WTC11 (cell line): ENCODE data around the gene RNF145. TPM values are rescaled to one million over a fixed set of nuclear protein-coding genes. Genes with fewer than 3 reads are reported as not detected.

Experiments used
- ATAC-seq: fragments of 200-7000 bp; cut with Tn5 transposase; 2 replicates; pipeline ENCODE4 v1.10.0; 2021; ENCODE audit warnings: mild to moderate bottlenecking, moderate library complexity
- CTCF ChIA-PET: fragments of 300-600 bp; sonication (Branson Sonifier 250); formaldehyde crosslinking; loops from one replicate; lab custom pipeline; 2021; ENCODE audit warnings: antibody characterized with exemption; lab: Charles Lee
- POLR2A ChIA-PET: fragments of 350-600 bp; sonication (Branson Sonifier 250); formaldehyde crosslinking; loops from one replicate; lab custom pipeline; 2021; ENCODE audit warnings: antibody characterized with exemption; lab: Charles Lee
- DNase-seq: peaks from one replicate; pipeline ENCODE4 v3.0.0; 2021; ENCODE audit warnings: low spot score
- H3K27ac Mint-ChIP-seq: 2 replicates; pipeline ENCODE4 v1.8.0; 2021; ENCODE audit warnings: mixed read lengths
- H3K27me3 Mint-ChIP-seq: 2 replicates; pipeline ENCODE4 v1.8.0; 2021; ENCODE audit warnings: low read depth, mild to moderate bottlenecking, moderate library complexity, mixed read lengths
- H3K36me3 Mint-ChIP-seq: 2 replicates; pipeline ENCODE4 v1.8.0; 2021; ENCODE audit warnings: mixed read lengths
- H3K4me1 Mint-ChIP-seq: 2 replicates; pipeline ENCODE4 v1.8.0; 2022; ENCODE audit warnings: mixed read lengths
- H3K4me3 Mint-ChIP-seq: 2 replicates; pipeline ENCODE4 v1.8.0; 2021; ENCODE audit warnings: mild to moderate bottlenecking, moderate library complexity, mixed read lengths
- H3K9me3 Mint-ChIP-seq: 2 replicates; pipeline ENCODE4 v1.8.0; 2021; ENCODE audit warnings: mixed read lengths
- CREB1 ChIP-seq: sonication (generic); formaldehyde crosslinking; IDR thresholded peaks from 2 replicates; pipeline ENCODE4 v1.8.0; 2023; ENCODE audit warnings: mild to moderate bottlenecking, missing genetic modification reagents
- CREM ChIP-seq: sonication (generic); formaldehyde crosslinking; IDR thresholded peaks from 2 replicates; pipeline ENCODE4 v1.8.1; 2022; ENCODE audit warnings: mild to moderate bottlenecking, missing genetic modification reagents, moderate library complexity
- GRHL2 ChIP-seq: fragments of 250-450 bp; sonication (Bioruptor Pico); IDR thresholded peaks from 2 replicates; pipeline ENCODE4 v1.8.0; 2022; ENCODE audit warnings: mild to moderate bottlenecking, moderate library complexity; ENCODE audit not compliant: insufficient replicate concordance, severe bottlenecking
- HMGA2 ChIP-seq: fragments of 250-450 bp; sonication (Bioruptor Pico); IDR thresholded peaks from 2 replicates; pipeline ENCODE4 v1.4.0; 2021; ENCODE audit warnings: mild to moderate bottlenecking, moderate library complexity
- IRF2 ChIP-seq: sonication (generic); formaldehyde crosslinking; IDR thresholded peaks from 2 replicates; pipeline ENCODE4 v1.8.0; 2022; ENCODE audit warnings: low read depth, missing genetic modification reagents, borderline replicate concordance
- JAZF1 ChIP-seq: fragments of 250-450 bp; sonication (Bioruptor Pico); IDR thresholded peaks from 2 replicates; pipeline ENCODE4 v1.9.0; 2021; ENCODE audit warnings: moderate library complexity, mild to moderate bottlenecking, inconsistent platforms
- MYBL2 ChIP-seq: sonication (generic); formaldehyde crosslinking; IDR thresholded peaks from 2 replicates; pipeline ENCODE4 v1.8.1; 2023; ENCODE audit warnings: mild to moderate bottlenecking, moderate library complexity, missing genetic modification reagents
- OVOL2 ChIP-seq: fragments of 250-450 bp; sonication (Bioruptor Pico); IDR thresholded peaks from 2 replicates; pipeline ENCODE4 v1.9.0; 2021; ENCODE audit warnings: mild to moderate bottlenecking, borderline replicate concordance
- ZNF396 ChIP-seq: fragments of 250-450 bp; sonication (Bioruptor Pico); IDR thresholded peaks from 2 replicates; pipeline ENCODE4 v1.8.0; 2021; ENCODE audit warnings: mild to moderate bottlenecking, moderate library complexity, borderline replicate concordance
- total RNA-seq: library from RNA; stranded (reverse); gene quantifications from 3 replicates; pipeline ENCODE4 v1.2.3, GENCODE V29; 2021
- TF ChIP-seq, protein P1 (sequence below): sonication (generic); formaldehyde crosslinking; IDR thresholded peaks from 2 replicates; pipeline ENCODE4 v1.8.1; 2023; ENCODE audit warnings: mild to moderate bottlenecking, missing genetic modification reagents
- TF ChIP-seq, protein P2 (sequence below): fragments of 250-450 bp; sonication (Bioruptor Pico); IDR thresholded peaks from 2 replicates; pipeline ENCODE4 v1.9.0; 2021; ENCODE audit warnings: mild to moderate bottlenecking, borderline replicate concordance
- TF ChIP-seq, protein P3 (sequence below): sonication (generic); formaldehyde crosslinking; IDR thresholded peaks from 2 replicates; pipeline ENCODE4 v1.8.1; 2023; ENCODE audit warnings: mild to moderate bottlenecking, moderate library complexity, missing genetic modification reagents
- TF ChIP-seq, protein P4 (sequence below): sonication (generic); formaldehyde crosslinking; IDR thresholded peaks from 2 replicates; pipeline ENCODE4 v1.8.1; 2023; ENCODE audit warnings: mild to moderate bottlenecking, missing genetic modification reagents, moderate library complexity
- TF ChIP-seq, protein P5 (sequence below): sonication (generic); formaldehyde crosslinking; conservative IDR thresholded peaks from 2 replicates; pipeline ENCODE4 v1.8.1; 2023; ENCODE audit warnings: mild to moderate bottlenecking, low read depth, missing genetic modification reagents, moderate library complexity
- TF ChIP-seq, protein P6 (sequence below): sonication (generic); formaldehyde crosslinking; IDR thresholded peaks from 2 replicates; pipeline ENCODE4 v1.8.0; 2022; ENCODE audit warnings: mild to moderate bottlenecking, missing genetic modification reagents
- TF ChIP-seq, protein P7 (sequence below): sonication (generic); formaldehyde crosslinking; IDR thresholded peaks from 2 replicates; pipeline ENCODE4 v1.8.0; 2022; ENCODE audit warnings: missing genetic modification reagents
- TF ChIP-seq, protein P8 (sequence below): fragments of 250-450 bp; sonication (Bioruptor Pico); IDR thresholded peaks from 2 replicates; pipeline ENCODE4 v2.1.2; 2022; ENCODE audit warnings: mild to moderate bottlenecking, moderate library complexity

Gene RNF145
- total RNA-seq, 1 experiment from 2014 or later: 76.8 TPM

DNA sequence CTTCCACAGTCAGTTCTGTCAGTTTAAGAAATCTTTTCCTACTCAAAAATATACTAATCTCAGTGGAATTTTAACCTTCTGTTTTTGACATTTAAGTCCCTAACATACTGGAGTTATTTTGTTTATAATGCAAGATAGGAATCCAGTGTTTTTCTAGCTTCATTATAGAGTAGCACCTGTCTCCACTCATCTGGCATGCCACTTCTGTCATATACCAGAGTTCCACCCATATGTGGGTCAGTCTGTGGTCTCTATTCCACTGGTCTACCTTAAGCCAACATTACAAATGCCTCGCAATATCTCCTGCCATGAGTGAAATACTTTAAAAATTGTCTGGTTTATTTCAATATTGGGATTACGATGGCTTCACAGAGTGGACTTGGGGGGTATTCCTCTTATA, 42.9 kb downstream of the RNF145 start:
- no peak for DNase-seq
- H3K4me3 Mint-ChIP-seq: no peak overlapping the region

More for the DNA sequence above, 42.9 kb downstream of the RNF145 start:
- no peak for ATAC-seq
- no peaks in the 10 kb centered on the region for H3K27me3 Mint-ChIP-seq
- CTCF ChIA-PET: no interaction called here
- POLR2A ChIA-PET: no interaction called here
- H3K27ac Mint-ChIP-seq: no peak overlapping the region
- H3K36me3 Mint-ChIP-seq: peaks cover 12% of the 10 kb centered on the region
- H3K9me3 Mint-ChIP-seq: no peaks in the 10 kb centered on the region
- peaks cover 5% of the 10 kb centered on the region for H3K4me1 Mint-ChIP-seq
- TF ChIP-seq, protein P1, sequence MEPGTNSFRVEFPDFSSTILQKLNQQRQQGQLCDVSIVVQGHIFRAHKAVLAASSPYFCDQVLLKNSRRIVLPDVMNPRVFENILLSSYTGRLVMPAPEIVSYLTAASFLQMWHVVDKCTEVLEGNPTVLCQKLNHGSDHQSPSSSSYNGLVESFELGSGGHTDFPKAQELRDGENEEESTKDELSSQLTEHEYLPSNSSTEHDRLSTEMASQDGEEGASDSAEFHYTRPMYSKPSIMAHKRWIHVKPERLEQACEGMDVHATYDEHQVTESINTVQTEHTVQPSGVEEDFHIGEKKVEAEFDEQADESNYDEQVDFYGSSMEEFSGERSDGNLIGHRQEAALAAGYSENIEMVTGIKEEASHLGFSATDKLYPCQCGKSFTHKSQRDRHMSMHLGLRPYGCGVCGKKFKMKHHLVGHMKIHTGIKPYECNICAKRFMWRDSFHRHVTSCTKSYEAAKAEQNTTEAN (CRISPR knock-in tag): no peak
- TF ChIP-seq JAZF1 (CRISPR knock-in tag): no peak
- no peak for TF ChIP-seq GRHL2 (CRISPR knock-in tag)
- TF ChIP-seq, protein P2, sequence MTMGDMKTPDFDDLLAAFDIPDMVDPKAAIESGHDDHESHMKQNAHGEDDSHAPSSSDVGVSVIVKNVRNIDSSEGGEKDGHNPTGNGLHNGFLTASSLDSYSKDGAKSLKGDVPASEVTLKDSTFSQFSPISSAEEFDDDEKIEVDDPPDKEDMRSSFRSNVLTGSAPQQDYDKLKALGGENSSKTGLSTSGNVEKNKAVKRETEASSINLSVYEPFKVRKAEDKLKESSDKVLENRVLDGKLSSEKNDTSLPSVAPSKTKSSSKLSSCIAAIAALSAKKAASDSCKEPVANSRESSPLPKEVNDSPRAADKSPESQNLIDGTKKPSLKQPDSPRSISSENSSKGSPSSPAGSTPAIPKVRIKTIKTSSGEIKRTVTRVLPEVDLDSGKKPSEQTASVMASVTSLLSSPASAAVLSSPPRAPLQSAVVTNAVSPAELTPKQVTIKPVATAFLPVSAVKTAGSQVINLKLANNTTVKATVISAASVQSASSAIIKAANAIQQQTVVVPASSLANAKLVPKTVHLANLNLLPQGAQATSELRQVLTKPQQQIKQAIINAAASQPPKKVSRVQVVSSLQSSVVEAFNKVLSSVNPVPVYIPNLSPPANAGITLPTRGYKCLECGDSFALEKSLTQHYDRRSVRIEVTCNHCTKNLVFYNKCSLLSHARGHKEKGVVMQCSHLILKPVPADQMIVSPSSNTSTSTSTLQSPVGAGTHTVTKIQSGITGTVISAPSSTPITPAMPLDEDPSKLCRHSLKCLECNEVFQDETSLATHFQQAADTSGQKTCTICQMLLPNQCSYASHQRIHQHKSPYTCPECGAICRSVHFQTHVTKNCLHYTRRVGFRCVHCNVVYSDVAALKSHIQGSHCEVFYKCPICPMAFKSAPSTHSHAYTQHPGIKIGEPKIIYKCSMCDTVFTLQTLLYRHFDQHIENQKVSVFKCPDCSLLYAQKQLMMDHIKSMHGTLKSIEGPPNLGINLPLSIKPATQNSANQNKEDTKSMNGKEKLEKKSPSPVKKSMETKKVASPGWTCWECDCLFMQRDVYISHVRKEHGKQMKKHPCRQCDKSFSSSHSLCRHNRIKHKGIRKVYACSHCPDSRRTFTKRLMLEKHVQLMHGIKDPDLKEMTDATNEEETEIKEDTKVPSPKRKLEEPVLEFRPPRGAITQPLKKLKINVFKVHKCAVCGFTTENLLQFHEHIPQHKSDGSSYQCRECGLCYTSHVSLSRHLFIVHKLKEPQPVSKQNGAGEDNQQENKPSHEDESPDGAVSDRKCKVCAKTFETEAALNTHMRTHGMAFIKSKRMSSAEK (CRISPR knock-in tag): no peak
- no peak for TF ChIP-seq CREM (CRISPR knock-in tag)
- TF ChIP-seq, protein P3, sequence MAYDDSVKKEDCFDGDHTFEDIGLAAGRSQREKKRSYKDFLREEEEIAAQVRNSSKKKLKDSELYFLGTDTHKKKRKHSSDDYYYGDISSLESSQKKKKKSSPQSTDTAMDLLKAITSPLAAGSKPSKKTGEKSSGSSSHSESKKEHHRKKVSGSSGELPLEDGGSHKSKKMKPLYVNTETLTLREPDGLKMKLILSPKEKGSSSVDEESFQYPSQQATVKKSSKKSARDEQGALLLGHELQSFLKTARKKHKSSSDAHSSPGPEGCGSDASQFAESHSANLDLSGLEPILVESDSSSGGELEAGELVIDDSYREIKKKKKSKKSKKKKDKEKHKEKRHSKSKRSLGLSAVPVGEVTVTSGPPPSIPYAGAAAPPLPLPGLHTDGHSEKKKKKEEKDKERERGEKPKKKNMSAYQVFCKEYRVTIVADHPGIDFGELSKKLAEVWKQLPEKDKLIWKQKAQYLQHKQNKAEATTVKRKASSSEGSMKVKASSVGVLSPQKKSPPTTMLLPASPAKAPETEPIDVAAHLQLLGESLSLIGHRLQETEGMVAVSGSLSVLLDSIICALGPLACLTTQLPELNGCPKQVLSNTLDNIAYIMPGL (CRISPR knock-in tag): no peak
- no peak for TF ChIP-seq OVOL2
- TF ChIP-seq ZNF396 (CRISPR knock-in tag): no peak
- TF ChIP-seq, protein P4, sequence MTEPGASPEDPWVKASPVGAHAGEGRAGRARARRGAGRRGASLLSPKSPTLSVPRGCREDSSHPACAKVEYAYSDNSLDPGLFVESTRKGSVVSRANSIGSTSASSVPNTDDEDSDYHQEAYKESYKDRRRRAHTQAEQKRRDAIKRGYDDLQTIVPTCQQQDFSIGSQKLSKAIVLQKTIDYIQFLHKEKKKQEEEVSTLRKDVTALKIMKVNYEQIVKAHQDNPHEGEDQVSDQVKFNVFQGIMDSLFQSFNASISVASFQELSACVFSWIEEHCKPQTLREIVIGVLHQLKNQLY (CRISPR knock-in tag): no peak
- TF ChIP-seq, protein P5, sequence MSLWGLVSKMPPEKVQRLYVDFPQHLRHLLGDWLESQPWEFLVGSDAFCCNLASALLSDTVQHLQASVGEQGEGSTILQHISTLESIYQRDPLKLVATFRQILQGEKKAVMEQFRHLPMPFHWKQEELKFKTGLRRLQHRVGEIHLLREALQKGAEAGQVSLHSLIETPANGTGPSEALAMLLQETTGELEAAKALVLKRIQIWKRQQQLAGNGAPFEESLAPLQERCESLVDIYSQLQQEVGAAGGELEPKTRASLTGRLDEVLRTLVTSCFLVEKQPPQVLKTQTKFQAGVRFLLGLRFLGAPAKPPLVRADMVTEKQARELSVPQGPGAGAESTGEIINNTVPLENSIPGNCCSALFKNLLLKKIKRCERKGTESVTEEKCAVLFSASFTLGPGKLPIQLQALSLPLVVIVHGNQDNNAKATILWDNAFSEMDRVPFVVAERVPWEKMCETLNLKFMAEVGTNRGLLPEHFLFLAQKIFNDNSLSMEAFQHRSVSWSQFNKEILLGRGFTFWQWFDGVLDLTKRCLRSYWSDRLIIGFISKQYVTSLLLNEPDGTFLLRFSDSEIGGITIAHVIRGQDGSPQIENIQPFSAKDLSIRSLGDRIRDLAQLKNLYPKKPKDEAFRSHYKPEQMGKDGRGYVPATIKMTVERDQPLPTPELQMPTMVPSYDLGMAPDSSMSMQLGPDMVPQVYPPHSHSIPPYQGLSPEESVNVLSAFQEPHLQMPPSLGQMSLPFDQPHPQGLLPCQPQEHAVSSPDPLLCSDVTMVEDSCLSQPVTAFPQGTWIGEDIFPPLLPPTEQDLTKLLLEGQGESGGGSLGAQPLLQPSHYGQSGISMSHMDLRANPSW (CRISPR knock-in tag): no peak
- TF ChIP-seq, protein P6, sequence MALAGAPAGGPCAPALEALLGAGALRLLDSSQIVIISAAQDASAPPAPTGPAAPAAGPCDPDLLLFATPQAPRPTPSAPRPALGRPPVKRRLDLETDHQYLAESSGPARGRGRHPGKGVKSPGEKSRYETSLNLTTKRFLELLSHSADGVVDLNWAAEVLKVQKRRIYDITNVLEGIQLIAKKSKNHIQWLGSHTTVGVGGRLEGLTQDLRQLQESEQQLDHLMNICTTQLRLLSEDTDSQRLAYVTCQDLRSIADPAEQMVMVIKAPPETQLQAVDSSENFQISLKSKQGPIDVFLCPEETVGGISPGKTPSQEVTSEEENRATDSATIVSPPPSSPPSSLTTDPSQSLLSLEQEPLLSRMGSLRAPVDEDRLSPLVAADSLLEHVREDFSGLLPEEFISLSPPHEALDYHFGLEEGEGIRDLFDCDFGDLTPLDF (CRISPR knock-in tag): no peak
- TF ChIP-seq, protein P7, sequence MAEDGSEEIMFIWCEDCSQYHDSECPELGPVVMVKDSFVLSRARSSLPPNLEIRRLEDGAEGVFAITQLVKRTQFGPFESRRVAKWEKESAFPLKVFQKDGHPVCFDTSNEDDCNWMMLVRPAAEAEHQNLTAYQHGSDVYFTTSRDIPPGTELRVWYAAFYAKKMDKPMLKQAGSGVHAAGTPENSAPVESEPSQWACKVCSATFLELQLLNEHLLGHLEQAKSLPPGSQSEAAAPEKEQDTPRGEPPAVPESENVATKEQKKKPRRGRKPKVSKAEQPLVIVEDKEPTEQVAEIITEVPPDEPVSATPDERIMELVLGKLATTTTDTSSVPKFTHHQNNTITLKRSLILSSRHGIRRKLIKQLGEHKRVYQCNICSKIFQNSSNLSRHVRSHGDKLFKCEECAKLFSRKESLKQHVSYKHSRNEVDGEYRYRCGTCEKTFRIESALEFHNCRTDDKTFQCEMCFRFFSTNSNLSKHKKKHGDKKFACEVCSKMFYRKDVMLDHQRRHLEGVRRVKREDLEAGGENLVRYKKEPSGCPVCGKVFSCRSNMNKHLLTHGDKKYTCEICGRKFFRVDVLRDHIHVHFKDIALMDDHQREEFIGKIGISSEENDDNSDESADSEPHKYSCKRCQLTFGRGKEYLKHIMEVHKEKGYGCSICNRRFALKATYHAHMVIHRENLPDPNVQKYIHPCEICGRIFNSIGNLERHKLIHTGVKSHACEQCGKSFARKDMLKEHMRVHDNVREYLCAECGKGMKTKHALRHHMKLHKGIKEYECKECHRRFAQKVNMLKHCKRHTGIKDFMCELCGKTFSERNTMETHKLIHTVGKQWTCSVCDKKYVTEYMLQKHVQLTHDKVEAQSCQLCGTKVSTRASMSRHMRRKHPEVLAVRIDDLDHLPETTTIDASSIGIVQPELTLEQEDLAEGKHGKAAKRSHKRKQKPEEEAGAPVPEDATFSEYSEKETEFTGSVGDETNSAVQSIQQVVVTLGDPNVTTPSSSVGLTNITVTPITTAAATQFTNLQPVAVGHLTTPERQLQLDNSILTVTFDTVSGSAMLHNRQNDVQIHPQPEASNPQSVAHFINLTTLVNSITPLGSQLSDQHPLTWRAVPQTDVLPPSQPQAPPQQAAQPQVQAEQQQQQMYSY (CRISPR knock-in tag): no peak
- no peak for TF ChIP-seq IRF2 (CRISPR knock-in tag)
- TF ChIP-seq HMGA2 (CRISPR knock-in tag): no peak
- TF ChIP-seq, protein P8, sequence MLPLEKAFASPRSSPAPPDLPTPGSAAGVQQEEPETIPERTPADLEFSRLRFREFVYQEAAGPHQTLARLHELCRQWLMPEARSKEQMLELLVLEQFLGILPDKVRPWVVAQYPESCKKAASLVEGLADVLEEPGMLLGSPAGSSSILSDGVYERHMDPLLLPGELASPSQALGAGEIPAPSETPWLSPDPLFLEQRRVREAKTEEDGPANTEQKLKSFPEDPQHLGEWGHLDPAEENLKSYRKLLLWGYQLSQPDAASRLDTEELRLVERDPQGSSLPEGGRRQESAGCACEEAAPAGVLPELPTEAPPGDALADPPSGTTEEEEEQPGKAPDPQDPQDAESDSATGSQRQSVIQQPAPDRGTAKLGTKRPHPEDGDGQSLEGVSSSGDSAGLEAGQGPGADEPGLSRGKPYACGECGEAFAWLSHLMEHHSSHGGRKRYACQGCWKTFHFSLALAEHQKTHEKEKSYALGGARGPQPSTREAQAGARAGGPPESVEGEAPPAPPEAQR (CRISPR knock-in tag): no peak
- TF ChIP-seq MYBL2: no peak
- TF ChIP-seq CREB1 (CRISPR knock-in tag): no peak
